ENCODE results near the gene POU6F2. TPM values are rescaled to one million over a fixed set of nuclear protein-coding genes. Genes with fewer than 3 reads are reported as not detected.

The POU6F2 gene
- total RNA-seq, 2 experiments from 2014 or later = 0.12 TPM; not detected in 1

DNA sequence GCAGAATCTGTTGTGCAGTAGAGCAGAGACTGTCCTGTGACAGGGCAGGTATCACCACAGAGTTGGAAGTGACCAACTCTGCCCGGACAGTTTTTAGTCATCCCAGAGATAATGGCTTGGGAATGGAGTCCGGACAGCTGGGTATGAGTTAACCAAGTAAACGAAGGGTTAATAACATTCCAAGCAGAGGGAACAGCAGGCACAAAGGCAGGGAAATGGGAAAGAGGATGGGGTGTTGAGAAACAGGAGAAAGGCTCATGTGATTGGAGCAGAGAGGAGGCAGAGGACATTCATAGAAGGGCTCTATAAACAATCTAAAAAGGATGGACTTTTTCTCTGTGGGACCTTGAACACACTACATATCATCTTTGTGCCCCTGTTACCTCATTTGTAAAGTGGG is 456.3 kb downstream of the POU6F2 start:
- POLR2A ChIA-PET = no interaction called here
- Mint-ChIP-seq H3K36me3 (ENCODE audit: low read depth) (no peaks in the 10 kb centered on the region), H3K27ac (no peak overlapping the region), H3K4me1 (no peaks in the 10 kb centered on the region), H3K4me3 (no peak overlapping the region), H3K27me3 (peaks cover 15% of the 10 kb centered on the region), H3K9me3 (no peaks in the 10 kb centered on the region)
- CTCF ChIA-PET = no interaction called here
- no peak for DNase-seq

DNA sequence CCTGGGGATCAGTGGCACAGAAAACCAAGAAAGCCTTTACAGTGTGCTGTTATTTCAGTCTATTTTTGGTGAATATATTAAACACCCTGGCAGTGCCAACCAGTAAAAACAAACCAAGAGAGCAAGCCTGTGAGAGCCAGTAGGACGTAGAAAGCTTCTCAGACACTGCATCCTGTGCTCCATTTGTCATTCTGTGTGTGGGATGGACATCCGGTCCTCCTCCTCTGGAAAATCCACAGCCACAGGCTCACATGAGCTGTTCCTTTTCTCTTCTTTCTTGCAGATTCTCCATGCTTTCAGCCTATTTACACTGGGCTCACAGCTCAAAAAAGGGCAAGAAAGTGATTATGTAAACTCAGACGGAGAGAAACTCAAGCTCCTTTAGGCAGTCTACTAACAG is 468.8 kb downstream of the POU6F2 start:
- no peak for DNase-seq
- Mint-ChIP-seq H3K9me3 (no peaks in the 10 kb centered on the region), H3K4me3 (no peak overlapping the region), H3K27ac (no peak overlapping the region), H3K27me3 (peaks cover 22% of the 10 kb centered on the region), H3K36me3 (ENCODE audit: low read depth) (no peaks in the 10 kb centered on the region), H3K4me1 (no peaks in the 10 kb centered on the region)
- POLR2A ChIA-PET = no interaction called here
- CTCF ChIA-PET = no interaction called here

DNA sequence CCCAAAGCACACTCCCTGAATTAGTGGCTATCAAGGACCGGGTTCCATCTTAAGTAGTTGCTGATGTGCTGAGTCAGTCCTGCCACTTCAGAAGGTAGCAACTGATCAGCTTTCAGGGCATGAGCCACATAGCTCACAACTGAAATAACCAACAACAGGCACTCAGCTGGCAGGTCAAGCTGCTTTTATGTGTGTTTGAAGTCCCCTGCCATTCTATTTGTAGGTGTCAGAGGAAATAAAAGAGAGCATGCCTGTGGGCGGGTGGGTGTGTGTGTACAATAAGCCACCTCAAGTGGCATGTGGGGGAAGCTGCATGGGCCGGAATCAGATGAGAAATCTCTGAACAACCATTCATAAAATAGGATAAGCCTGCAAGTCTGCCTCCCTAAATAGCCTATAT is 474.2 kb downstream of the POU6F2 start:
- Mint-ChIP-seq H3K4me3 (no peak overlapping the region), H3K27me3 (peaks cover 16% of the 10 kb centered on the region), H3K4me1 (no peaks in the 10 kb centered on the region), H3K27ac (no peak overlapping the region), H3K36me3 (ENCODE audit: low read depth) (no peaks in the 10 kb centered on the region), H3K9me3 (no peaks in the 10 kb centered on the region)
- ChIA-PET CTCF (no interaction called here), POLR2A (no interaction called here)
- DNase-seq = no peak

DNA sequence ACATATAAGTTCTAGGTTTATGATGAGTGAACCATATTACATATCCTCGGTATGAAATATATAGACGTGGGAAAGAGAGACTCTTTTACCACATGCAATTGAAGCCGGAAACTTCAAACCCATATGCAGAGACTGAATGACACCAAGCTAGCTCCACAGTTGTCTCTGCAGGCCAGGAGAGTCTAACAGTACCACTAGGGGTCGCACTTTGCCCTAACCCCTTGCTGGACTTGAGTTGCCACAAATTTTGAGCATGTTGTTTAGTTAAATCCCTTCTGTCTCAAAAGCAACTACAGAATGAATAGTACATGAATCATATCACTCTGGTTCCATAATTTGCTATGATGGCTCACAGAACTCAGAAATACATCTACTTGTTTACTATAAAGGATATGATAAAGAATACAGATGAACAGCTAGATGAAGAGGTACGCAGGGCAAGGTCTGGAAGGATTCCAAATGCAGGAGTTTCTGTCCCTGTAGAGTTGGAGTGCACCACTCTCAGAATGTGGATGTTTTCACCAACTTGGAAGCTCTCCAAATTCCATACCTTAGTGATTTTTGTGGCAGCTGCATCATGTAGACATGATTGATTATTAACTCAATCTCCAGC is 476.1 kb downstream of the POU6F2 start:
- CTCF ChIA-PET = interaction anchor here (0.5 to 1.0 kb wide), 4 partner anchors 9 to 535 kb away, joined by 3 to 5 read pairs (median 3); no protein-coding TSS in a partner anchor
- H3K4me1 Mint-ChIP-seq = no peaks in the 10 kb centered on the region
- no peaks in the 10 kb centered on the region for H3K36me3 Mint-ChIP-seq (ENCODE audit: low read depth)
- peak; percentile 73 for DNase-seq
- H3K9me3 Mint-ChIP-seq = no peaks in the 10 kb centered on the region
- no peak overlapping the region for H3K27ac Mint-ChIP-seq
- no peak overlapping the region for H3K4me3 Mint-ChIP-seq
- POLR2A ChIA-PET = no interaction called here
- peaks cover 11% of the 10 kb centered on the region for H3K27me3 Mint-ChIP-seq

DNA sequence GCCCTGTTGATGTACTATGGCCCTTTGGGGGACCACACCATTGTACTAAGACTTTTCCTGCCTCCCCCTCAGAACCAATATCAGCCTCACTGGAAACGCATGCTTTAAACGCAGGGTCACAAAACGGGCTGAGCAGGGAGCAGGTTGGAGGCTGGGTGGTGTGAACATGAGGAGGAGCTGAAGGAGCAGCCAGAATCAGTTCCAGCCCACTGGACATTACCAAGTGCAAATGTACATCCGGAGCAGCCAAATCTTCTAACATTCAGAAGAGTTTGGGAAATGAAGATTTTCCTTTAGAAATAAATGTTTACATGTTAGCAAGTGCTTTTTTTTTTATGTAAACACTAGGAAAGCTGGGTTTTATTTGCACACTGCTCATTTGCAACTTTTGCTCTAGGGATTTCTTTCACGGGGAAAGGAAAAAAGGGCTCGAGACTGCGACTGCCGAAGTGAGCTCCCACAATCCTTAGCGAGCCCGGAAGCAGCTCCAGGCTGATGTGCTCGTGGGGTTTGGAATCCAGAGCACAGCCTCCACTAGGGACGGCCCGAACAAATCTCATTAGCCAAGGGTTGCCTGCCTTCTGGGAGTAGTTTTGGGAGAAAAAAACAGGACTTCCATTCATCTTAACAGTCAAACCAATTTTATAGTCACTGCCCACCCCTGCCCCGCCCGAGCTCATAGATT is 480.5 kb downstream of the POU6F2 start:
- H3K4me1 Mint-ChIP-seq = no peaks in the 10 kb centered on the region
- H3K9me3 Mint-ChIP-seq = no peaks in the 10 kb centered on the region
- DNase-seq = no peak
- no peak overlapping the region for H3K4me3 Mint-ChIP-seq
- ChIA-PET POLR2A (no interaction called here), CTCF (no interaction called here)
- peaks cover 14% of the 10 kb centered on the region for H3K27me3 Mint-ChIP-seq
- no peak overlapping the region for H3K27ac Mint-ChIP-seq
- no peaks in the 10 kb centered on the region for H3K36me3 Mint-ChIP-seq (ENCODE audit: low read depth)

DNA sequence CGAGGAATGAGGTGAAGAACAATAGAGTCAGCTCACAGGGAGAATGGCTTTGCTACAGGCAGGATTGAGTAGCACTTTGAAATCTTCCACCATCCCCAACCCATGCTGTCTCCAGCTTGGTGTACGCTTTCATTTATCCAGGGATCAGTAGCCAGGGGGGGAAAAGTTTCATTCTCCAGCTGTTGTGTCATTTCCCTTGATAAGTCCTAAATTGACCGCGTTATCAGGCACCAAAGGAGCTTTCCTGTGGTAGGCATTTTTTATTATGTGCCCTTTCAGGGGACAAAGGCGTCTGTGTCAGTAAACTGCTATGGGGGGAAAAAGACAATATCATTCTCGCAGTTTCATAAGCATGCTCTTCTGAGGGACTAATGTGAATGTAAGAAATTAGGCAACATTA is 481.9 kb downstream of the POU6F2 start:
- POLR2A ChIA-PET = no interaction called here
- no peak for DNase-seq
- peaks cover 14% of the 10 kb centered on the region for H3K27me3 Mint-ChIP-seq
- no peaks in the 10 kb centered on the region for H3K9me3 Mint-ChIP-seq
- CTCF ChIA-PET = no interaction called here
- no peak overlapping the region for H3K27ac Mint-ChIP-seq
- H3K4me1 Mint-ChIP-seq = no peaks in the 10 kb centered on the region
- H3K36me3 Mint-ChIP-seq (ENCODE audit: low read depth) = no peaks in the 10 kb centered on the region
- no peak overlapping the region for H3K4me3 Mint-ChIP-seq

DNA sequence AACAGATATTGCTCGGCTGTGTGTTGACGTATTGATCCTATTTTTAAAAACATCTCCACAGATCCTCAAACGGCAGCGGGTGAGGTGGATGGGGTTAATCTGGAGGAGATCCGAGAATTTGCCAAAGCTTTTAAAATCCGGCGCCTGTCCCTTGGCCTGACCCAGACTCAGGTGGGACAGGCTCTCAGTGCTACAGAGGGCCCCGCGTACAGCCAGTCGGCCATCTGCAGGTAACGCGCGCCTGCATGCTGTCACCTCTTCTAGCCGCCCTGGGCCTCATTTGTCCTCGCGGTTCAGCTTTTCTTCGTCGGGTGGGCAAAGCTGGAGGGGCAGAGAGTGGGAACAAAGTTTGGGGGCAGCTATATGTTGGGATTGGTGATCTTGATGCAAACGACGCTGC is 482.8 kb downstream of the POU6F2 start:
- H3K4me1 Mint-ChIP-seq = peaks cover 7% of the 10 kb centered on the region
- no peaks in the 10 kb centered on the region for H3K36me3 Mint-ChIP-seq (ENCODE audit: low read depth)
- peaks cover 12% of the 10 kb centered on the region for H3K27me3 Mint-ChIP-seq
- H3K4me3 Mint-ChIP-seq = no peak overlapping the region
- no peak overlapping the region for H3K27ac Mint-ChIP-seq
- ChIA-PET CTCF (no interaction called here), POLR2A (no interaction called here)
- no peaks in the 10 kb centered on the region for H3K9me3 Mint-ChIP-seq
- no peak for DNase-seq

DNA sequence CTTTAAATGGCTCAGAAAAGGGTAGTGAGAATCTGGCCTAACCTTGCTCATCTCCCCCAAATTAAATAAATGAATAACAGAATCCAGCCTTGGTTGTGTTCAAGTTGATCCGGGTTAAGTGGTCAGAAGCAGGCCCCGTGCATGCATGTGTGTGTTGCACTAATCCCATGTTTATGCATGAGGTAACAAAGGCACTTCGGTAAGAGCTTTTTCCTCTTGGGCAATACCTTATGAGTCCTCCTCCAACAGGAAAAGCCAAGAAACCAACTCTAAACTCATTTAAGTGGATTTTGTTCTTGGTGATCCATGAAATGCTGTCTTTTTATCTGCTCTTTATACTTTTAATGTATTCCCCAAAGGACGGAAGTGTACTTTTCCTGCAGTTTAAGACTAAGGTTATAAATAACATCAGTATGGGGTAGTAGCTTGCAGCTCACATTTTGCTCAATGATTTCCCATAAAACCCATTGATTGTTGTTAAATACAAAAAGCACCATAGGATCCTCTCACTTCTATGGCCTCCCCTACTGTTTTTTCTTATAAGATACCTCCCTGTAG is 483.6 kb downstream of the POU6F2 start:
- Mint-ChIP-seq H3K9me3 (no peaks in the 10 kb centered on the region), H3K36me3 (ENCODE audit: low read depth) (no peaks in the 10 kb centered on the region), H3K4me1 (peaks cover 11% of the 10 kb centered on the region), H3K4me3 (no peak overlapping the region), H3K27me3 (peaks cover 17% of the 10 kb centered on the region), H3K27ac (no peak overlapping the region)
- CTCF ChIA-PET = no interaction called here
- DNase-seq = no peak
- POLR2A ChIA-PET = no interaction called here

DNA sequence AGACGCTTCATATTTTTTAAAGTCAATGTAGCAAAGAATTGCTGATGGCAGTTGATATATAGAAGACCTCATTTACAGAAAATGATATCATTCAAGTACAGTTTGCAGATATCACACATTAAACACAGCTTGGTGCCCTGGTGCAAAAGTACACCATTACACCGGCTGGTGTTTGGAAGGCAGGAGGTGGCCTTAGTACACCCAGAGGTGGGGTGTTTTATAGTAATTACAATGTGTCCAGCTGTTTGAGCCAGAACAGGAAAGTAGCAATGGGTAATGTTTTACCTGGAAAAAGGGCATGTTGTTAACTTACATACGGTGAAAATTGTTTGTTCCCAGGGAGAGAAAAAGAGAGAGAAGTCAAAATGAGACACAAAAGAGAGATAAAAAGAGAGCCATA is 485.5 kb downstream of the POU6F2 start:
- no peaks in the 10 kb centered on the region for H3K9me3 Mint-ChIP-seq
- CTCF ChIA-PET = interaction anchor here (1.0 to 1.2 kb wide), 2 partner anchors 9 to 21 kb away, joined by 3 to 4 read pairs; no protein-coding TSS in a partner anchor
- DNase-seq = no peak
- peaks cover 16% of the 10 kb centered on the region for H3K27me3 Mint-ChIP-seq
- H3K4me3 Mint-ChIP-seq = no peak overlapping the region
- H3K4me1 Mint-ChIP-seq = peaks cover 11% of the 10 kb centered on the region
- POLR2A ChIA-PET = no interaction called here
- no peaks in the 10 kb centered on the region for H3K36me3 Mint-ChIP-seq (ENCODE audit: low read depth)
- no peak overlapping the region for H3K27ac Mint-ChIP-seq

DNA sequence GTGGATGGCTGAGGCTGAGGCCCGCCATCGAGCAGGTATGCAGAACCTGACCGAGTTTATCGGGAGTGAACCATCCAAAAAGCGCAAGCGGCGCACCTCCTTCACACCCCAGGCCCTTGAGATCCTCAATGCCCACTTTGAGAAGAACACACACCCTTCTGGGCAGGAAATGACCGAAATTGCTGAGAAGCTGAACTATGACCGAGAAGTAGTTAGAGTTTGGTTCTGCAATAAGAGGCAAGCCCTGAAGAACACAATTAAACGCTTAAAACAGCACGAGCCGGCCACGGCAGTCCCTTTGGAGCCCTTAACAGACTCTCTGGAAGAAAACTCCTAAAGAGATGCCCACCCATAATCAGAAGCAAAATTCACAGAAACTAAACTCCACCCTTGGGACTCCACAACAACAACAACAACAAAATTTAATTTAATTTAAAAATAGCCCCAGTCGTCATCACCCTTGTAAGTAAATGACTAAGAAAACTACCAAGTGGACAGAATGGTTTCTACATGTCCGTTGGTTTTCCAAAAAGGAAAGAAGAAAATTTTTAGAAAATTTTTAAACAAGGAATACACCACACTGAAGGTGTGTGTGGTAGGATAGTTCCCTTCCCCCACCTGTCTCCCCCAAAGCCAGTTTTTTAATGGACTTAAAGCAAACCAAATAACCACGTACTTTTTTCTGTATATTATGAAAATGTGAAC is 486.8 kb downstream of the POU6F2 start:
- ChIA-PET CTCF (interaction anchor here (0.6 to 1.0 kb wide), 2 partner anchors 23 to 37 kb away, joined by 3 to 4 read pairs; no protein-coding TSS in a partner anchor), POLR2A (no interaction called here)
- Mint-ChIP-seq H3K27ac (no peak overlapping the region), H3K36me3 (ENCODE audit: low read depth) (no peaks in the 10 kb centered on the region), H3K9me3 (no peaks in the 10 kb centered on the region), H3K4me3 (no peak overlapping the region), H3K27me3 (peaks cover 24% of the 10 kb centered on the region), H3K4me1 (peaks cover 11% of the 10 kb centered on the region)
- no peak for DNase-seq

DNA sequence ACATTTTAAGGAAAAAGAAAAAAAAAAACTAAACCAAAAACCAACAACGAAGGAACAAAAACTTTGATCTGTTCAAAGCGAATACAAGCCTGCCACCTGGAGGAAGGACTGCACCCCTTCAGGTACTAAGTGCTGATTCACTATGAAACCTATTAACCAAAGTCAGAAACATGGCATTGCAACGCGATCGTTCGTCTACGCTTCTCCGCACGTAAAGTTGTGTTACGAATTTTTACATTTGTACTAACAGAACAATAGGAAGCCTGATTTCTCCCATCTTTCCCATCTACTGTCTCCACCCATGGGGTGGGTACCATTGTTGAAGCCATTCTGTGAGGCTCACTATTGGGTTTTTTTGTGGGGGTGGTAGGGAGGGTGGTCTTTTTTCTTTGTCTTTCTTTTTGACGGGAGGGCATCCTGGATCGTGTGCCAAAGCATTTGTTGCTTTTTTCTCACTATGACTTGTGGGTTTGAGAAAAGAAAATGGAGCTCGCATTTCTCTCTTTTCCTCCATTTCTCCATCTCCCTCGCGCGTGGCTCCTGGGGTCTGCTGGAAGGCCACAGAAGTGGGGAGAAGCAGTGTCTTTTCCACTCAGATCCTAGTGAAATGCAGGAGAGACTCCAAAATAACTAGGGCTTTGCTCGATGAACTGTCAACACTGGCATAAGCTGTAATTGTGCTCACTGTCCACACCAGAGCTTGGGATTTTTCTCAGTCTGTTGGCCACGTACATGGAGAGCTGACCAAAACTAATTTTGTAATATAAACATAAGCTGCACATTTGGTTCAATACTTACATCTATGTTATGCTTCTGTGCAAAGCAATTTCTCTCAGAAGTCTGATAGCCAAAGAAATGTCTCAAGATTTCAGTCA is 487.6 kb downstream of the POU6F2 start:
- Mint-ChIP-seq H3K9me3 (no peaks in the 10 kb centered on the region), H3K27me3 (peaks cover 24% of the 10 kb centered on the region), H3K36me3 (ENCODE audit: low read depth) (no peaks in the 10 kb centered on the region), H3K27ac (no peak overlapping the region), H3K4me3 (no peak overlapping the region), H3K4me1 (peaks cover 11% of the 10 kb centered on the region)
- DNase-seq = peak; percentile 61
- ChIA-PET POLR2A (no interaction called here), CTCF (no interaction called here)

DNA sequence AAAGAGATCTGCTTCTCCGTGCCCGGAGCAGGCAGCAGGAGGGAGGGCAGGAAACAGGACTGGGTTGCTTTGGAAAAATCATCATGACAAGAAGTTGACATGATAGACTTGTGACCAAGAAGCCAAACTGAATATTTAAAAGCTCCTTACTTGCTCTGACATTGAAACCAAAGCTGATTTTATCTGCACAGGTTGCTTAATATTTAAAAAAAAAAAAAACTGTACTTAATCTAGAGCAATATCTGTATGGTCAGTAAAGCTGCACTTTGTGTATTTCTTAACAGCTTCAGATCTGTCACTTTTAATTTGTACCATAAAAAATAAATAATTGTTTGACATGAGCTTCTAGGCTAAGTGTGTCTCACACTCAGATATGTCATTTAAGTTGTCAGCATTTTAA is 490.6 kb downstream of the POU6F2 start:
- Mint-ChIP-seq H3K27me3 (peaks cover 17% of the 10 kb centered on the region), H3K4me3 (no peak overlapping the region), H3K36me3 (ENCODE audit: low read depth) (no peaks in the 10 kb centered on the region), H3K4me1 (peaks cover 11% of the 10 kb centered on the region), H3K27ac (no peak overlapping the region), H3K9me3 (no peaks in the 10 kb centered on the region)
- ChIA-PET CTCF (interaction anchor here (0.6 to 1.4 kb wide), 4 partner anchors 29 to 732 kb away, joined by 3 to 5 read pairs (median 3); no protein-coding TSS in a partner anchor), POLR2A (no interaction called here)
- no peak for DNase-seq
